ENCODE results near the gene TMEM158. TPM values are rescaled to one million over a fixed set of nuclear protein-coding genes. Genes with fewer than 3 reads are reported as not detected.

Gene TMEM158
- total and polyA plus RNA-seq, 10 of the 15 experiments (the other 5 are each of a cell fraction or from before 2014, with no cell fraction given): not detected

GRCh38 chr3:45188719-45189659, 37.1 kb downstream of the TMEM158 start (continued):
- TF ChIP-seq SUZ12 (IDR thresholded peaks at IDR 0.05; ENCODE audit: unreplicated experiment) (no peak), MEF2B (IDR thresholded peaks at IDR 0.05; ENCODE audit: partially characterized antibody, poor library complexity, severe bottlenecking) (no peak), CBX5 (IDR thresholded peaks at IDR 0.05; ENCODE audit: low read depth) (no peak), NFIC (IDR thresholded peaks at IDR 0.05; ENCODE audit: low read depth, low read length) (no peak)

GRCh38 chr3:45187694-45188141, 38.4 kb downstream of the TMEM158 start:
- Histone ChIP-seq H3K4me2 (ENCODE audit: control insufficient read depth, insufficient read depth) (no peak overlapping the region), H3K9me3 (replicated peaks; ENCODE audit: control insufficient read depth, insufficient read depth, low read length) (no peaks in the 10 kb centered on the region), H3K27me3 (replicated peaks in 1 of 2; ENCODE audit: control insufficient read depth in 2 of 2, insufficient read depth in 2 of 2, low read length in 1 of 2) (peaks cover 0 to 3% of the 10 kb centered on the region in 2 experiments; a peak in 1 of 4 replicates), H3K4me1 (ENCODE audit: control insufficient read depth, insufficient read depth, low read length) (no peaks in the 10 kb centered on the region; the same call in 1 of the 2 replicates), H3K79me2 (ENCODE audit: control insufficient read depth, insufficient read depth, low read length) (no peaks in the 10 kb centered on the region), H3K4me3 (no peak overlapping the region), H2AFZ (ENCODE audit: control insufficient read depth, low read depth, low read length) (no peak overlapping the region), H3K9ac (ENCODE audit: control insufficient read depth, insufficient read depth, low read length) (no peak overlapping the region), H3K27ac (ENCODE audit: control insufficient read depth, insufficient read depth) (no peak overlapping the region), H3K36me3 (ENCODE audit: control insufficient read depth in 2 of 2, insufficient read depth in 2 of 2, low read length in 1 of 2) (no peaks in the 10 kb centered on the region), H4K20me1 (ENCODE audit: control insufficient read depth, insufficient read depth) (no peaks in the 10 kb centered on the region)
- DNase-seq (ENCODE audit: low read depth, low spot score) (no peak), ATAC-seq (peak; percentile 57), FAIRE-seq (no peak)
- ChIA-PET POLR2A (interaction anchor here (0.6 kb wide), 1 partner anchor 150 kb away, joined by 3 read pairs; no protein-coding TSS in a partner anchor), SMC1A (ENCODE audit: uncharacterized antibody, unreplicated experiment) (interaction anchor here (1.6 to 1.9 kb wide), 2 partner anchors 70 to 147 kb away, joined by 4 to 5 read pairs; no protein-coding TSS in a partner anchor), RAD21 (ENCODE audit: unreplicated experiment) (interaction anchor here (1.2 kb wide), 1 partner anchor 146 kb away, joined by 3 read pairs; no protein-coding TSS in a partner anchor), CTCF (interaction anchor here (1.3 kb wide), 1 partner anchor 146 kb away, joined by 4 read pairs; no protein-coding TSS in a partner anchor)
- 0% methylated on average over 3 of the region's 3 CpGs for WGBS (ENCODE audit: insufficient coverage, insufficient replicate concordance, low lambda C conversion rate, missing lambda C conversion rate)
- BruUV-seq (replicated peaks): no TSS peak
- TF ChIP-seq SIX5 (IDR thresholded peaks at IDR 0.05; ENCODE audit: low read depth, low read length, severe bottlenecking) (no peak), IKZF1 (conservative IDR thresholded peaks at IDR 0.05) (peak; percentile 42; the same call in 1 of the 2 replicates), IKZF2 (IDR thresholded peaks at IDR 0.05) (peak in 1 of 2 experiments; percentile 35; a peak in 1 of 4 replicates)
- intact Hi-C loops (cut with micrococcal nuclease; ENCODE audit: unreplicated experiment) (no loop called here), in situ Hi-C loops (cut with MboI) (no loop called here)

All from GM12878 (cell line).